Small intestine (tissue), 7 donors: ENCODE measurements around the gene EPB41. TPM values are rescaled to one million over a fixed set of nuclear protein-coding genes. Genes with fewer than 3 reads are reported as not detected.

ENCODE experiments used
- DNase-seq, 2 donors: peaks; one replicate each; pipeline versions ENCODE4 v3.0.0 to v3.0.0-alpha.2; 2013
- FAIRE-seq: peaks from 2 replicates; lab custom pipeline; 2012; peaks lifted over from hg19 to GRCh38; lab: Jason Lieb, UNC
- H3K27ac ChIP-seq, 3 donors: one replicate each; pipeline ENCODE4 v1.5.1; 2013; ENCODE audit warnings: low read length in 2 of 3, mild to moderate bottlenecking in 2 of 3, control low read depth in 1 of 3, inconsistent platforms in 1 of 3, low read depth in 1 of 3, moderate library complexity in 1 of 3
- H3K27me3 ChIP-seq, 3 donors: one replicate each; pipeline ENCODE4 v1.6.1; 2013; ENCODE audit warnings: low read length in 3 of 3, inconsistent platforms in 1 of 3; ENCODE audit not compliant: control insufficient read depth in 3 of 3, insufficient read depth in 3 of 3
- H3K36me3 ChIP-seq, 3 donors: one replicate each; pipeline ENCODE4 v1.6.1; 2013; ENCODE audit warnings: low read length in 3 of 3, inconsistent platforms in 1 of 3, low read depth in 1 of 3, mild to moderate bottlenecking in 1 of 3, moderate library complexity in 1 of 3; ENCODE audit not compliant: control insufficient read depth in 3 of 3, insufficient read depth in 2 of 3
- H3K4me1 ChIP-seq, 3 donors: one replicate each; pipeline ENCODE4 v1.6.1; 2013; ENCODE audit warnings: low read length in 2 of 3, inconsistent platforms in 1 of 3, low read depth in 1 of 3, mild to moderate bottlenecking in 1 of 3, moderate library complexity in 1 of 3; ENCODE audit not compliant: control insufficient read depth in 3 of 3, insufficient read depth in 2 of 3
- H3K4me3 ChIP-seq, 3 donors: one replicate each; pipeline ENCODE4 v1.5.1; 2013; ENCODE audit warnings: low read length in 3 of 3, control low read depth in 1 of 3, inconsistent platforms in 1 of 3, low read depth in 1 of 3, mild to moderate bottlenecking in 1 of 3, moderate library complexity in 1 of 3
- H3K9me3 ChIP-seq, 2 donors: one replicate each; pipeline ENCODE4 v1.6.1; 2013; ENCODE audit warnings: low read depth in 1 of 2, low read length in 1 of 2; ENCODE audit not compliant: control insufficient read depth in 2 of 2, insufficient read depth in 1 of 2
- WGBS, 3 donors: extraction: QIAGEN DNeasy Blood & Tissue Kit; methylation state at CpG; one replicate each; pipeline ENCODE4 v1.1.7; 2013; 5-methylcytosine and 5-hydroxymethylcytosine counted together
- polyA plus RNA-seq, 4 donors: library from polyadenylated mRNA; stranded (reverse) in 3 of 4; unstranded in 1 of 4; fragments of 200-250 nt in 3 of 4; fragments of 120-200 nt in 1 of 4; gene quantifications; one replicate each; pipeline versions ENCODE4 v1.2.1 to v1.2.3, GENCODE V29; 2013
- donor health status: healthy with polysubstance abuse.
- donor health status: control.
- donor health status: control.
- donor health status: Bipolar disorder and iron deficiency.
- donor health status: healthy.

The EPB41 gene
- polyA plus RNA-seq, 4 donors = 14.9 to 77.9 (median 20.5) TPM

DNA sequence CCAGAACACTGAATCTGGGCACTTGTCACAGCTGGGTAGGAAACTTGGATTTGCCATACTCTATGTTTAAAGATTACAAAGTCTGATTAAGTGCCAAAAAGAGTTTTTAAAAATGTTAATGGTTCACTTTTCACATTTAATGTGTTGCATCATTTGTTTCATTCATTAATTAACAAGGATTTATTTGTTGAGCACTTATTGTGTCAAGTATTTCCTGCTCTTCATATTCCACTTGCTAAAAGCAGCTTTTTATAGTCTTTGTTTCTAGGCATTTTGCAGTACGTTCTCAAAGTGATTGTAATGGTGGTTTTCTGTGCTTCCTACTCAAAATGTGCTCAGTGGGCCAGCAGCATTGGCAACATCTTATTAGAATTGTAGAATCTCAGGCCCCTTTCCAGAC lies 68.7 kb downstream of the EPB41 start:
- DNase-seq (no peak), FAIRE-seq (no peak)
- Histone ChIP-seq H3K27me3 (no peaks in the 10 kb centered on the region), H3K36me3 (peaks cover 0 to 10% (median 2%) of the 10 kb centered on the region in 3 donors), H3K9me3 (peaks cover 0 to 12% of the 10 kb centered on the region in 2 donors), H3K27ac (no peak overlapping the region), H3K4me1 (no peaks in the 10 kb centered on the region), H3K4me3 (no peak overlapping the region)
- WGBS, 3 donors = 90 to 94% (median 91%) methylated on average over 1 of the region's 1 CpG

DNA sequence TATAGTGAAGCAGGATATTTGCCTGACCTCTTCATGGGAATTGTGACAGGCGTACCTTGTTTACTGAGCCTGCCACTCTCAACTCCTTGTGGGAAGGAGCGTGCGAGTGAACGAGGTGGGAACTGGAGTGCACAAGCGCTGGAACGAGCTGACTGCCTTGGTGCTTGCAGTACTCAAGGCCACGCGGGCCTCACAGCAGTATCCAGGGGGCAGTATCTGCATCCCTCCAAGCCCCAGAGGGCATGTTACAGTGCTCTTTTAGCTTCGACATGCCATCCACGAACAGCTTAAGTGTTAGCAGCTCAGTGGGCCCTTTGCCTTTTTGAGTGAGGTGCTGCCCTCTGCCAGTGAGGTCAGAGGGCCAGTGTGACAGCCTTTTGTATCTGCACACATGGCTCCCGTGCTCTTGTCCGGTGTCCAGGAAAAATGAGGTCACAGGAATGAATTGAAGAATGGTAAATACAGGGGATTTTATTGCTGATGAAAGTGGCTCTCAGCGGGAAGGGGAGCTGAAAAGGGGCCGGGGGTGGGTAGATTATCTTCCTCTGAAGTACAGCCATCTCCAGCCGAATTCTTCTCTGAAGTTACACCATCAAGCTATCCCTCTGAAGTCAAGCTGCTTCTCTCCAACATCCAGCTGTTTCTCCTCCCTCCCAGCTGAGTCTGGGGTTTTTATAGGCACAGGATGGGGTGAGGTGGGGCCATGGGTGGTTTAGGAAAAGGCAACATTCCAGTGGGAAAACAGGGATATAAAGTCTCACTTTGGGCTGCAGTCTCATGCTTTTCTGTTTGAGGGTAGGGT lies 69.3 kb downstream of the EPB41 start:
- FAIRE-seq (no peak), DNase-seq (no peak)
- H3K36me3 ChIP-seq = peaks cover 0 to 10% (median 2%) of the 10 kb centered on the region in 3 donors
- no peaks in the 10 kb centered on the region for H3K4me1 ChIP-seq
- H3K27me3 ChIP-seq = no peaks in the 10 kb centered on the region
- WGBS, 3 donors = 89 to 95% (median 95%) methylated on average over 15 of the region's 15 CpGs
- no peak overlapping the region for H3K27ac ChIP-seq
- no peak overlapping the region for H3K4me3 ChIP-seq
- peaks cover 0 to 12% of the 10 kb centered on the region in 2 donors for H3K9me3 ChIP-seq

GRCh38 chr1:28984311-28984684 lies 69.9 kb downstream of the EPB41 start:
- H3K4me1 ChIP-seq = no peaks in the 10 kb centered on the region
- H3K4me3 ChIP-seq = no peak overlapping the region
- FAIRE-seq = no peak
- DNase-seq = no peak
- peaks cover 0 to 12% of the 10 kb centered on the region in 2 donors for H3K9me3 ChIP-seq
- WGBS, 3 donors = 95 to 98% (median 95%) methylated on average over 3 of the region's 3 CpGs
- peaks cover 0 to 10% (median 2%) of the 10 kb centered on the region in 3 donors for H3K36me3 ChIP-seq
- no peak overlapping the region for H3K27ac ChIP-seq
- no peaks in the 10 kb centered on the region for H3K27me3 ChIP-seq

DNA sequence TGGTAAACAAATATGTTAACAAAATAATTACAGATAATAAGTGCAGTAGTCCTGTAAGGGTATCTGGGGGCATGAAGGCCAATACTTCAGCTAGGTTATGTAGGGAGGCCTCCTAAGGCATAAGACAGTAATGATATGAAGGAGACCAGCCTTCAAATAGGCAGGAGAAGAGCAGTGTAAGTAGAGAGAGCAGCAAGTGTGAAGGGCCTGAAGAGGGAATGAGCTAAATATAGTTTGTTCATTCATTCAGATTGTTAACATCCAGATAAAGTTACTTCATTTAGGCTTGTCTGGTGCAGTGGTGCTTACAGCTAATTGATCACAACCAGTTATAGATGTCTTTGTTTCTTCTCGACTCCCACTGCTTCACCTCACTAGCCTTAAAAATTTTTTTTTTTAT lies 71.1 kb downstream of the EPB41 start:
- no peak for FAIRE-seq

DNA sequence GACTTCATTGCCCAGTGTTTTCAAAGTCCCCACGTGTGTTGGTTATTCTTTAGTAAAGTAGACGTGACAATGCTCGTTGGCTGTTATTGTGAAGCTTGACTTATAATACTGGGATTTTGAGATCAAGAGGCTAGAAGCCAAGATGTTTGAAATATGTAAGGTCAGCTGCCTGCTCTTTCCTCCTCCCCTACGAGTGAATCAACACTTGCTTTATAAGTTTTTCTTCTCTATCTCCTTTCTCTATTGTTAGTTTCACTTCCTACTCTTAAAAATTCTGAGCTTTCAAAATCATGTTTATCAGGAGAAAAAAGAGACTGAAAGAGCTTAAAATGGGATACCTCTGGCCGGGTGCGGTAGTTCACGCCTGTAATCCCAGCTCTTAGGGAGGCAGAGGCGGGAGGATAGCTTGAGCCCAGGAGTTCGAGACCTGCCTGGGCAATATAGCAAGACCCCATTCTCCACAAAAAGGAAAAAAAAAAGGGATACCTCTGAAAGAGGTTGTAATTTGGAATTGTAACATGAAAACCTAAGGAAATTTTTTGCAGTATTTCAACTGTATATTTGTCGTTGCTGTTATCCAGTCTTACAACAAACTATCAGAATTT lies 72.0 kb downstream of the EPB41 start:
- Histone ChIP-seq H3K27ac (no peak overlapping the region), H3K27me3 (no peaks in the 10 kb centered on the region), H3K4me1 (no peaks in the 10 kb centered on the region), H3K4me3 (no peak overlapping the region), H3K9me3 (peaks cover 0 to 12% of the 10 kb centered on the region in 2 donors), H3K36me3 (peaks cover 0 to 11% (median 0%) of the 10 kb centered on the region in 3 donors)
- WGBS, 3 donors = 77 to 87% (median 82%) methylated on average over 10 of the region's 10 CpGs
- DNase-seq (no peak), FAIRE-seq (no peak)

More for the DNA sequence above, 71.1 kb downstream of the EPB41 start:
- no peak for DNase-seq
- H3K36me3 ChIP-seq = peaks cover 0 to 10% (median 0%) of the 10 kb centered on the region in 3 donors
- peaks cover 0 to 12% of the 10 kb centered on the region in 2 donors for H3K9me3 ChIP-seq
- H3K27me3 ChIP-seq = no peaks in the 10 kb centered on the region
- 92 to 96% (median 95%) methylated on average over 1 of the region's 1 CpG for WGBS, 3 donors
- no peak overlapping the region for H3K4me3 ChIP-seq
- no peaks in the 10 kb centered on the region for H3K4me1 ChIP-seq
- no peak overlapping the region for H3K27ac ChIP-seq

GRCh38 chr1:29002792-29003191 lies 88.4 kb downstream of the EPB41 start:
- DNase-seq = no peak
- Histone ChIP-seq H3K27me3 (no peaks in the 10 kb centered on the region), H3K27ac (no peak overlapping the region), H3K9me3 (no peaks in the 10 kb centered on the region), H3K4me3 (no peak overlapping the region), H3K4me1 (no peaks in the 10 kb centered on the region), H3K36me3 (no peaks in the 10 kb centered on the region)
- FAIRE-seq = no peak

GRCh38 chr1:29004288-29004687 lies 89.9 kb downstream of the EPB41 start:
- FAIRE-seq = no peak
- WGBS, 3 donors = 86 to 97% (median 86%) methylated on average over 1 of the region's 1 CpG
- H3K36me3 ChIP-seq = no peaks in the 10 kb centered on the region
- no peak overlapping the region for H3K27ac ChIP-seq
- H3K27me3 ChIP-seq = no peaks in the 10 kb centered on the region
- DNase-seq = no peak
- no peaks in the 10 kb centered on the region for H3K9me3 ChIP-seq
- no peak overlapping the region for H3K4me3 ChIP-seq
- H3K4me1 ChIP-seq = no peaks in the 10 kb centered on the region

GRCh38 chr1:29004798-29005197 lies 90.4 kb downstream of the EPB41 start:
- Histone ChIP-seq H3K27ac (no peak overlapping the region), H3K4me1 (no peaks in the 10 kb centered on the region), H3K27me3 (no peaks in the 10 kb centered on the region), H3K9me3 (no peaks in the 10 kb centered on the region), H3K36me3 (no peaks in the 10 kb centered on the region), H3K4me3 (no peak overlapping the region)
- DNase-seq (peak in 1 of 2 donors; percentile 12), FAIRE-seq (no peak)
- WGBS, 3 donors = 47 to 73% (median 56%) methylated on average over 3 of the region's 3 CpGs
